Inferior parietal cortex (tissue), 1 donor: ENCODE measurements around the gene CECR2.

Experiments
- DNase-seq: peaks from one replicate; pipeline ENCODE4 v3.0.0-alpha.2; 2016; ENCODE audit errors: extremely low spot score

The CECR2 gene

DNA sequence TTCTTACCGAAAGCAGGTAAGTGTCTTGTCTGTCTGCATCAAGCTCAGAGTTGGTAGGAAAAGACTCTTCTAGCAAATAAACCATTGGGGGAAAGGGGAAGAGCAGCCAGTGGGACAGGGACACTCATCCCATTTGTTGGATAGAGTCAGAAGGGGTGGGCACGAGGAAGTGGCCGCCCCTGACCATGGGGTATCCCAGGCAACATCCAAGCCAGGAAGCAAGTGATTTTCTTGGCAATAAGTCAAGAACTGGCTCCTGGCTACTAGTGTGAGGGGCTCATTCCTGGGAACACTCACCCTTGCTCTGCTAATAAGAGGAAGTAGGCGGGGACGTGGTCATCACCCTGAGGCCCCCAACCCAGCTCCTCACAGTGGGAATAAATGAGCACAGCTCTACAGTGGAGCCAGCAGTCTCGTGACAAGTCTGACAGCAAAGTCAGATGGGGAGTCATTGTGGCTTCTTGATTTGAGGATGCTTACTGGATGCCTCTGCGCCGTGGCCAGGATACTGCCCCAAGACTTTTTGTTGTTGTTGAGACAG, 200.8 kb downstream of the CECR2 start:
- no peak for DNase-seq

GRCh38 chr22:17570851-17571631, 201.8 kb downstream of the CECR2 start:
- DNase-seq: peak; percentile 73

GRCh38 chr22:17575151-17575550, 205.9 kb downstream of the CECR2 start:
- DNase-seq: no peak

- DNase-seq: no peak
Observed at GRCh38 chr22:17575681-17576080, 206.4 kb downstream of the CECR2 start.

DNA sequence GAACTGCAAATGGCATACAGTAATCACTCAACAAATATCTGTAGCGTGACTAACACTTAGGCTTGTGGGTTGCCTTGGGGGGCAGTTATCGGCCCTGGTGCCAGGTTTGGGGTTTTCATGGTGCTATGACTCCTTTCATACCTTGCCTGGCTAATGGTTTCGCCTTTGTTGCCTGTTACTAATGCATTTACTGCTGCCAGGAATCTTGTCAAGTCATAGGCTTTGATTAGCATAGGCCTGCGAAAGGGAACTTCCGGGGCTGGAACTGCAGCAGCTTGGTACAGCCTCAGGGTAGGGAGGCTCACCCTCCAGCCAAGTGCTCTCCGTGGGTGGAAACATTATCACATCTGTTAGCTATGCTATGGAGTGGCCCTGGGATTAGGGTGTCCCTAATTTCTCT, 207.2 kb downstream of the CECR2 start:
- no peak for DNase-seq

GRCh38 chr22:17578136-17578754, 209.0 kb downstream of the CECR2 start:
- peak; percentile 70 for DNase-seq

DNA sequence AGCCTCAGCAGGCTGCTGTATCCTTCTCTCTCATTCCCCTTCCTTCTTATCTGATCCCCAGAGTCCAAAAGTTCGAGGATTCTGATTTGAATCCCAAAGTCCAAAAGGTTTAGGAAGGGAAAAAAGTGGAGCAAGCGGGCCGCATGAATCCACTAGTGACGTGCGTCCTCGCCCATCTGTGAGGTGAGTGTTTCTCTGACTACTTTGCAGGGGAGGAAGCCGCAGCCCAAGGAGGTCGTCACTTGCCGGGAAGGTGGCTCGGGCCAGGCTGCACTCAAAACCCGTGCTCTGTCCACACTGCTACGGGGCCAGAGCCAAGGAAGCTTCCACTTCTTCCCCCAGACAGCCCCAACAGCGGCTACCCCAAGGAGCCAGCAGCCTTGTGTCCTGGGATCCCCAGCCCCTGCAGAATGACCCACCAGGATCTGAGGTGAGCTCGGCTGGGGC, 210.3 kb downstream of the CECR2 start:
- DNase-seq: no peak

GRCh38 chr22:17580441-17581031, 211.3 kb downstream of the CECR2 start:
- DNase-seq: no peak

- DNase-seq: no peak
Observed at GRCh38 chr22:17581056-17581455, 211.8 kb downstream of the CECR2 start.

- no peak for DNase-seq
Observed at GRCh38 chr22:17581631-17582030, 212.4 kb downstream of the CECR2 start.

GRCh38 chr22:17583151-17583550, 213.9 kb downstream of the CECR2 start:
- no peak for DNase-seq

GRCh38 chr22:17586831-17587440, 217.7 kb downstream of the CECR2 start:
- no peak for DNase-seq

DNA sequence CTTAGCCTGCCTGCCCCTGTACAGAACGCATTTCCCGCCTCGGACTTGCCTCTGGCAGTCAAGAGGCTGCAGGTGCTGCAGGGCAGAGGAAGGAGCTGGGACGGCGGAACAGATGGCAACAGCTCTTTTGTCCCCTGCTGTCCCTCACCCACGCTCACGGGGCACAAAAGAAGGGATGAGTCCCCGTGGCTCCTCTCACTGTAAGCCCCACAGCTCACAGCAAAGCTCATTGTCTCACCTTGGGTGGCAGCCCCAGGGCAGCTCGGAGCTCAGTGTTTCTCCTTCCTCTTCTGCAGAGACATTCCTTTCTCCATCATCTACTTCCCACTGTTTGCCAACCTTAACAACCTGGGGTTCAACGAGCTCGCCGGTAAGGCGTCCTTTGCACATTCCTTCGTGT, 218.4 kb downstream of the CECR2 start:
- DNase-seq: no peak

- no peak for DNase-seq
Observed at GRCh38 chr22:17588606-17589005, 219.3 kb downstream of the CECR2 start.

DNA sequence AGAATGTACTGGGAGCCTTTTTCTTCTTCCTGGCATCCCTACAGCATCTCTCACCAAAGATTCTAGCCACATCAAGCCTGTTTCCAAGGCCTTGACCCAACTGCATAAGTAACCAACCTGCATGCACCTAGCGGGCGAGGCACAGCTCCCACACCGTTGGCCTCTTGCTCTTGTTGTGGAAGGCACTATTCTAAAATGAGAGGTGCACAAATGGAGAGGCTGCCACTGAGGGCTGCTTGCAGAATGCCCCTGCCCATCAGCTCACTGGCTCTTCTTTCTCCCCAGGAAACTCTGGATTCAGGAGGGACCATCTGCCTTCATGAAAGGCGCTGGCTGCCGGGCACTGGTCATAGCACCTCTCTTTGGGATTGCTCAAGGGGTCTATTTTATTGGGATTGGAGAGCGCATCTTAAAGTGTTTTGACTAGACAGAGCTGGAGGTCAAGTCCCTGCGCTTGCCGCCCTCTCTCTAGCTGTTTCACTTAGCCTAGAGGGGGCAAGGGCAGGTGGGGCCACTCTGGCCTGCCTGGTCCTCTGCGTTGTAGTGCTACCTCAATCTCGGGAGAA, 220.6 kb downstream of the CECR2 start:
- DNase-seq: no peak

DNA sequence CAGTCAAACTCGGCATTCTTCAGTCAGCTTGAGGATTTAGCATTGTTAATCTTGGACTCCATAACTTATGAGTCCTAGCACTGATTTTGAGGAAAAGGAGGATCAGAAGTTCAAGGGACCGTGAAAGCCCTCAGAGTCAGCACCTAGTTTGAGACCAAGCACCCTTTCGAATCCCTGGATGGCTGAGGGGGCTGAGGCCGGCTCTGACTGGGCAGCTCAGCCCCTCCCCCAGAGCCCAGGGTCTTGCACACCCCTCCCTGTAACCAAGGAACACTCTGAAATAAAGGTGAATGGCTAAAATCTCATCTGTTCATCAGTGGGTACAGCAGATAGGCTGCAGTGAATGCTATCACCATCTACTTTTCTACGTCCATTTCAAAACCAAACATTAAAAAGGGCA, 221.3 kb downstream of the CECR2 start:
- no peak for DNase-seq

DNA sequence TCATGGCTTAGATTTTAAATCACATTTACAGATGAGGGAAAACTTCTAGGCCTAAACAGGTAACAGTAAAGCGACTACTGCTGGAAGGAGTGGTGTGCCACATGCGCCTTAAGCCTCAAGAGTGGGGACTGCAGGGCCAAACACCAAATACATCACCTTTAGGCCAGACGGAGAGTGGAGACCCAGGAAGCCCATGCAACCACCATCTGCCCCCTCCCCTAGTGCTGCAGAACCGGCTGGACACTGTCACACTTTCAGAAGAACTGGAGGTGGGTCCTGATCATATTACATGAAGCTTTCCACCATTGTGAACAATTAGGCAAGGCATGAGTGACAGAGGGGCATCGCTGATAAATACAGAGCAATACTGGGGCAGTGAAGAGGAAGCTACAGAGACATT, 222.9 kb downstream of the CECR2 start:
- no peak for DNase-seq

DNA sequence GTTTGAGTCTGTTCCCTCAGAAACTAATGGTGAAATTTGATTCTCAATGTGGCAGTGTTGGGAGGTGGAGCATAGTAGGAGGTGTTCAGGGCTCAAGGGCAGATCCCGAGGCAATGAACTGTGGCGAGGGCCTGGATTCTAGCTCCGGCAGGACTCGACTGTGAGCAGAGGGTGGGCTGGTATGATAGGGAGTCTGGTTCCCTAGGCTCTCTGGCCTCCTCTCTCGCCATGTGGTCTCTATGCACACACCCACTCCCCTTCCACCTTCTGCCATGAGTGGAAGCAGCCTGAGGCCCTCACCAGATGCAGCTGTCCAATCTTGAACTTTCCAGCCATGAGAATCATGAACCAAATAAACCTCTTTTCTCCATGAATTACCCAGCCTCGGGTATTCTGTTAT, 227.0 kb downstream of the CECR2 start:
- no peak for DNase-seq

GRCh38 chr22:17597217-17597616, 228.0 kb downstream of the CECR2 start:
- no peak for DNase-seq

GRCh38 chr22:17598318-17598717, 229.1 kb downstream of the CECR2 start:
- no peak for DNase-seq

GRCh38 chr22:17601031-17601430, 231.8 kb downstream of the CECR2 start:
- no peak for DNase-seq

DNA sequence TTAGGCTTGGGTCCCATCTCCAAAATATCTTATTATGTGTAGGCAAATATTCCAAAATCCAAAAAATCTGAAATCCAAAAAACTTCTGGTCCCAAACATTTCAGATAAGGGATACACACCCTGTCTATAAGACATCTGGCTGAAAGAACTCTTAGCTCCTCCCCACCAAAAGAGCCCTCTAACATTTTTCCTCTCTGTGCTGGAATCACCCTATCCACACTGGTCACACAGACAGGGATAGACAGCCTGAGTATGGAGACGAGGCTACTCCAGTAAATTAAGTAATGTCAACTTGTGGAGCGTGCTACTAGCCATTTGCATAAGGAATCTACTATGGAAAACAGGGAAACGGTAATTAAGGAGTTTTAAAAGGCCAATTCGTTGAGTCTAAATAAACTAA, 234.4 kb downstream of the CECR2 start:
- DNase-seq: no peak
